GM18511 (cell line): Measurements from ENCODE around the gene TBL1XR1.

Experiments used
- ATAC-seq: cut with Tn5 transposase; IDR thresholded peaks from one replicate; pipeline ENCODE4 v1.9.1; 2021; ENCODE audit warnings: mild to moderate bottlenecking, moderate library complexity; ENCODE audit not compliant: unreplicated experiment

The TBL1XR1 gene

GRCh38 chr3:177111541-177111949 lies 85.7 kb downstream of the TBL1XR1 start:
- ATAC-seq: peak; percentile 56

GRCh38 chr3:177110895-177111294 lies 86.4 kb downstream of the TBL1XR1 start:
- ATAC-seq: peak; percentile 10

- peak; percentile 11 for ATAC-seq
Observed at GRCh38 chr3:177110386-177110785, 86.9 kb downstream of the TBL1XR1 start.

GRCh38 chr3:177109688-177110330 lies 87.5 kb downstream of the TBL1XR1 start:
- ATAC-seq: no peak

GRCh38 chr3:177108648-177109047 lies 88.6 kb downstream of the TBL1XR1 start:
- no peak for ATAC-seq

GRCh38 chr3:177107461-177108239 lies 89.6 kb downstream of the TBL1XR1 start:
- ATAC-seq: no peak

- ATAC-seq: no peak
Observed at GRCh38 chr3:177106594-177106993, 90.7 kb downstream of the TBL1XR1 start.

GRCh38 chr3:177106184-177106583 lies 91.1 kb downstream of the TBL1XR1 start:
- no peak for ATAC-seq

- ATAC-seq: no peak
Observed at GRCh38 chr3:177105623-177106022, 91.7 kb downstream of the TBL1XR1 start.

GRCh38 chr3:177104299-177104992 lies 92.8 kb downstream of the TBL1XR1 start:
- ATAC-seq: no peak

- no peak for ATAC-seq
Observed at GRCh38 chr3:177102553-177102952, 94.7 kb downstream of the TBL1XR1 start.

- no peak for ATAC-seq
Observed at GRCh38 chr3:177098551-177098950, 98.7 kb downstream of the TBL1XR1 start.

- no peak for ATAC-seq
Observed at GRCh38 chr3:177096615-177097014, 100.7 kb downstream of the TBL1XR1 start.

GRCh38 chr3:177093966-177094365 lies 103.3 kb downstream of the TBL1XR1 start:
- no peak for ATAC-seq

- ATAC-seq: no peak
Observed at GRCh38 chr3:177089901-177090300, 107.4 kb downstream of the TBL1XR1 start.

GRCh38 chr3:177089110-177089509 lies 108.2 kb downstream of the TBL1XR1 start:
- no peak for ATAC-seq

GRCh38 chr3:177085794-177086193 lies 111.5 kb downstream of the TBL1XR1 start:
- ATAC-seq: no peak

- ATAC-seq: no peak
Observed at GRCh38 chr3:177084616-177085015, 112.7 kb downstream of the TBL1XR1 start.

GRCh38 chr3:177080122-177080521 lies 117.2 kb downstream of the TBL1XR1 start:
- no peak for ATAC-seq

GRCh38 chr3:177079684-177080083 lies 117.6 kb downstream of the TBL1XR1 start:
- ATAC-seq: no peak

GRCh38 chr3:177071496-177072156 lies 125.7 kb downstream of the TBL1XR1 start:
- no peak for ATAC-seq
